ENCODE results near the gene PIGV.

GRCh38 chr1:26780344-26780957 is 7.3 kb upstream of the PIGV start:
- no peak for TF ChIP-seq FOXM1 (IDR thresholded peaks at IDR 0.05; ENCODE audit: borderline replicate concordance)
- no peak for TF ChIP-seq TARDBP (IDR thresholded peaks at IDR 0.05)
- no peak for TF ChIP-seq SP1 (IDR thresholded peaks at IDR 0.05)
- TF ChIP-seq FOXK2 (IDR thresholded peaks at IDR 0.05), result no peak
- TF ChIP-seq ZNF384 (IDR thresholded peaks at IDR 0.05), result no peak
- TF ChIP-seq FOXA1 (IDR thresholded peaks at IDR 0.05), result no peak
- no peak for TF ChIP-seq LEF1 (IDR thresholded peaks at IDR 0.05; ENCODE audit: borderline replicate concordance)
- TF ChIP-seq ELF4 (IDR thresholded peaks at IDR 0.05), result no peak
- TF ChIP-seq PKNOX1 (IDR thresholded peaks at IDR 0.05), result no peak
- no peak for TF ChIP-seq HDGF (IDR thresholded peaks at IDR 0.05; ENCODE audit: borderline replicate concordance)
- TF ChIP-seq BHLHE40 (IDR thresholded peaks at IDR 0.05; ENCODE audit: borderline replicate concordance), result no peak
- TF ChIP-seq NFRKB (IDR thresholded peaks at IDR 0.05), result no peak
- no peak for TF ChIP-seq SUZ12 (IDR thresholded peaks at IDR 0.05)
